NT2/D1 (cell line): ENCODE results near the gene TAOK3.

Experiments used
- SUZ12 ChIP-seq: IDR thresholded peaks from 2 replicates; pipeline ENCODE4 v1.6.1; 2011; ENCODE audit not compliant: insufficient read length, insufficient read depth; ENCODE audit errors: extremely low read depth
- YY1 ChIP-seq: IDR thresholded peaks from 2 replicates; pipeline ENCODE4 v1.6.1; 2011; ENCODE audit not compliant: insufficient read length, insufficient read depth
- ZNF274 ChIP-seq: IDR thresholded peaks from 2 replicates; pipeline ENCODE4 v1.6.1; 2011; ENCODE audit warnings: mild to moderate bottlenecking, low read depth, low read length

DNA sequence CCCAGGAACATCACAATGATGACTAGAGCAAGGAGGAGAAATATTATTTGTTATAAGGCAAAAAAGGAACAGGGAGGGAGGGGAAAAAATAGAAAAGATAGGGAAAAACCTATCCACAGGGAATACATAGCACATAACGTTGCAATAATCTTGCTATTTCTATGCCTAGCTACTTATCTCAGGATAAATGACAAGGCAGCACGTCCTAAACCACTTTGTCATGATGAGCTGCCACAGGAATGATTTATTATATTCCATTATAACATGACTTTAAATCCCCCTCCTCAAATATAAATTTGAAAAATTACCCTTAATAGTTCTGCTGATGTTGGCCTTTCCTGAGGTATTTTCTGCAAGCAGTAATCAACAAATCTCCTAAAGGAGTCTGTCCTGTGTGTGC is 160.1 kb downstream of the TAOK3 start:
- TF ChIP-seq ZNF274 (no peak), SUZ12 (no peak), YY1 (no peak)
